Activated CD4-positive, alpha-beta T cell treated with anti-CD3 and anti-CD28 coated beads, Interleukin-10, Interleukin-2, amounts not matched to agents 100 ng/mL and 50 ng/mL, durations not matched to agents 16 hours and 8 hours (primary cell): ENCODE data around the gene DGKD.
A peak's percentile ranks its signal among the peaks of the same experiment; 100 is the strongest.

Experiments
- DNase-seq: peaks from one replicate; pipeline ENCODE4 v3.0.0-alpha.2; 2020

The DGKD gene

GRCh38 chr2:233430651-233431050 is 76.4 kb downstream of the DGKD start:
- DNase-seq: no peak

GRCh38 chr2:233433029-233433428 is 78.7 kb downstream of the DGKD start:
- no peak for DNase-seq

GRCh38 chr2:233433794-233434193 is 79.5 kb downstream of the DGKD start:
- DNase-seq: no peak

GRCh38 chr2:233434666-233435330 is 80.5 kb downstream of the DGKD start:
- no peak for DNase-seq

GRCh38 chr2:233435436-233436190 is 81.3 kb downstream of the DGKD start:
- no peak for DNase-seq

- DNase-seq: no peak
These were observed 81.9 kb downstream of the DGKD start for GRCh38 chr2:233436191-233436581.

GRCh38 chr2:233436691-233437438 is 82.6 kb downstream of the DGKD start:
- no peak for DNase-seq

- DNase-seq: no peak
These were observed 83.2 kb downstream of the DGKD start for GRCh38 chr2:233437439-233437955.

- no peak for DNase-seq
These were observed 84.4 kb downstream of the DGKD start for GRCh38 chr2:233438573-233439147.

- no peak for DNase-seq
These were observed 84.9 kb downstream of the DGKD start for GRCh38 chr2:233439191-233439590.

- no peak for DNase-seq
These were observed 86.0 kb downstream of the DGKD start for GRCh38 chr2:233440314-233440713.

- no peak for DNase-seq
These were observed 86.4 kb downstream of the DGKD start for GRCh38 chr2:233440714-233441113.

GRCh38 chr2:233441161-233442027 is 87.1 kb downstream of the DGKD start:
- no peak for DNase-seq

GRCh38 chr2:233442028-233442310 is 87.7 kb downstream of the DGKD start:
- DNase-seq: no peak

- peak; percentile 84 for DNase-seq
These were observed 89.4 kb downstream of the DGKD start for GRCh38 chr2:233443511-233444183.

GRCh38 chr2:233444501-233444900 is 90.2 kb downstream of the DGKD start:
- no peak for DNase-seq

- no peak for DNase-seq
These were observed 91.0 kb downstream of the DGKD start for GRCh38 chr2:233445152-233445830.

GRCh38 chr2:233446121-233446520 is 91.8 kb downstream of the DGKD start:
- DNase-seq: no peak

GRCh38 chr2:233446606-233447305 is 92.5 kb downstream of the DGKD start:
- no peak for DNase-seq

GRCh38 chr2:233447506-233448219 is 93.4 kb downstream of the DGKD start:
- DNase-seq: no peak
